Activated CD8-positive, alpha-beta T cell treated with anti-CD3 and anti-CD28 coated beads for 36 hours (primary cell): ENCODE results near the gene MPL. TPM values are rescaled to one million over a fixed set of nuclear protein-coding genes. Genes with fewer than 3 reads are reported as not detected.

Source experiments
- ATAC-seq: fragments of 200-7000 bp; cut with Tn5 transposase; one replicate; pipeline ENCODE4 v1.10.0; 2021; ENCODE audit warnings: mild to moderate bottlenecking, moderate library complexity
- CTCF ChIA-PET: fragments of 350-600 bp; sonication (Branson Sonifier 250); formaldehyde crosslinking; loops from one replicate; lab custom pipeline; 2021; ENCODE audit warnings: antibody characterized with exemption; lab: Charles Lee
- POLR2A ChIA-PET: fragments of 350-600 bp; sonication (Branson Sonifier 250); formaldehyde crosslinking; loops from one replicate; lab custom pipeline; 2021; ENCODE audit warnings: antibody characterized with exemption; lab: Charles Lee
- DNase-seq: peaks from one replicate; pipeline ENCODE4 v3.0.0-alpha.2; 2020
- H3K27ac Mint-ChIP-seq: one replicate; pipeline ENCODE4 v1.8.0; 2021; ENCODE audit warnings: mild to moderate bottlenecking, mixed read lengths
- H3K27me3 Mint-ChIP-seq: one replicate; pipeline ENCODE4 v1.8.0; 2021; ENCODE audit warnings: mixed read lengths
- H3K36me3 Mint-ChIP-seq: one replicate; pipeline ENCODE4 v1.8.0; 2021; ENCODE audit warnings: low read depth, mixed read lengths
- H3K4me1 Mint-ChIP-seq: one replicate; pipeline ENCODE4 v1.8.0; 2021; ENCODE audit warnings: low read depth, mixed read lengths
- H3K4me3 Mint-ChIP-seq: one replicate; pipeline ENCODE4 v1.8.0; 2021; ENCODE audit warnings: mild to moderate bottlenecking, moderate library complexity, mixed read lengths
- H3K9me3 Mint-ChIP-seq: one replicate; pipeline ENCODE4 v1.8.0; 2021; ENCODE audit warnings: mixed read lengths
- CTCF ChIP-seq: fragments of 200-600 bp; IDR thresholded peaks from one replicate; pipeline ENCODE4 v1.8.0; 2022; ENCODE audit warnings: antibody characterized with exemption, mild to moderate bottlenecking
- intact Hi-C: fragments of 100-400 bp; cut with micrococcal nuclease; formaldehyde crosslinking; loops from one replicate; pipeline ENCODE4 v1.10.0; 2022
- total RNA-seq, 2 experiments: library from RNA; stranded (reverse); gene quantifications; one replicate each; pipeline ENCODE4 v1.2.3, GENCODE V29; 2021

MPL gene
- total RNA-seq, 2 experiments from 2014 or later = not detected

DNA sequence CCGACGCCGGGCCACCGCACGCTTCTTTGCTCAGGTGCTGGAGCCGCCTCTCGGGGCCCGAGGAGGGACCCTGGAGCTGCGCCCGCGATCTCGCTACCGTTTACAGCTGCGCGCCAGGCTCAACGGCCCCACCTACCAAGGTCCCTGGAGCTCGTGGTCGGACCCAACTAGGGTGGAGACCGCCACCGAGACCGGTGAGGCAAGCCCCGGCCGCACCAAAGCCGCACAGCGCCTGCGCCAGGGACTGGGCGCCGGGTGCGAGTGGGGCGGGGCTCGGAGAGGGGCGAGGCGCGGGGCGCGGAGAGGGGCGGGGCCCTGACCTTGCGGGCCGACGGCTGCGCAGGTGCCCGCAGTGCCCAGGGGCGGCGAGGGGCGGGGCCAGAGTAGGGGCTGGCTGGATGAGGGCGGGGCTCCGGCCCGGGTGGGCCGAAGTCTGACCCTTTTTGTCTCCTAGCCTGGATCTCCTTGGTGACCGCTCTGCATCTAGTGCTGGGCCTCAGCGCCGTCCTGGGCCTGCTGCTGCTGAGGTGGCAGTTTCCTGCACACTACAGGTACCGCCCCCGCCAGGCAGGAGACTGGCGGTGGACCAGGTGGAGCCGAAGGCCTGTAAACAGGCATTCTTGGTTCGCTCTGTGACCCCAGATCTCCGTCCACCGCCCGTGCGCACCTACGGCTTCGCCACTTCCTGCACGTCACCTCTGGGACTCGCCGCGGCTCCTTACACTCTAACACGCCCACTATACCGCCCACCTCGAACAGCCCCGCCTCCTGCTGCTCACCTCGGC is 11.4 kb downstream of the MPL start:
- no peaks in the 10 kb centered on the region for H3K27me3 Mint-ChIP-seq
- H3K4me1 Mint-ChIP-seq = peaks cover 12% of the 10 kb centered on the region
- ATAC-seq (peak; percentile 84), DNase-seq (peak; percentile 88)
- POLR2A ChIA-PET = interaction anchor here (0.8 to 1.0 kb wide), 2 partner anchors 9 to 13 kb away, joined by 3 read pairs; no protein-coding TSS in a partner anchor
- H3K27ac Mint-ChIP-seq = peak overlapping the region; percentile 88
- peak overlapping the region; percentile 71 for H3K4me3 Mint-ChIP-seq
- intact Hi-C loops = no loop called here
- TF ChIP-seq CTCF = no peak
- CTCF ChIA-PET = no interaction called here
- no peaks in the 10 kb centered on the region for H3K9me3 Mint-ChIP-seq
- no peaks in the 10 kb centered on the region for H3K36me3 Mint-ChIP-seq

- Mint-ChIP-seq H3K4me1 (peaks cover 12% of the 10 kb centered on the region), H3K4me3 (peak overlapping the region; percentile 71), H3K27ac (peak overlapping the region; percentile 88), H3K27me3 (no peaks in the 10 kb centered on the region), H3K36me3 (no peaks in the 10 kb centered on the region), H3K9me3 (no peaks in the 10 kb centered on the region)
- POLR2A ChIA-PET = interaction anchor here (1.1 kb wide), 1 partner anchor 18 kb away, joined by 4 read pairs; the partner anchor contains the start of gene ELOVL1
- DNase-seq = no peak
- no peak for ATAC-seq
- intact Hi-C loops = no loop called here
- CTCF ChIA-PET = no interaction called here
- TF ChIP-seq CTCF = no peak
These were observed 12.1 kb downstream of the MPL start for GRCh38 chr1:43349594-43350306.

- H3K9me3 Mint-ChIP-seq = no peaks in the 10 kb centered on the region
- POLR2A ChIA-PET = no interaction called here
- intact Hi-C loops = no loop called here
- ATAC-seq (no peak), DNase-seq (no peak)
- H3K4me3 Mint-ChIP-seq = no peak overlapping the region
- H3K36me3 Mint-ChIP-seq = no peaks in the 10 kb centered on the region
- no peaks in the 10 kb centered on the region for H3K27me3 Mint-ChIP-seq
- no peak for TF ChIP-seq CTCF
- H3K4me1 Mint-ChIP-seq = peaks cover 10% of the 10 kb centered on the region
- CTCF ChIA-PET = no interaction called here
- no peak overlapping the region for H3K27ac Mint-ChIP-seq
These were observed 13.4 kb downstream of the MPL start for GRCh38 chr1:43350976-43351375.

GRCh38 chr1:43351421-43352350 is 14.1 kb downstream of the MPL start:
- CTCF ChIA-PET = no interaction called here
- POLR2A ChIA-PET = interaction anchor here (1.4 kb wide), 1 partner anchor 15 kb away, joined by 4 read pairs; no protein-coding TSS in a partner anchor
- H3K36me3 Mint-ChIP-seq = no peaks in the 10 kb centered on the region
- H3K27me3 Mint-ChIP-seq = no peaks in the 10 kb centered on the region
- no peak for TF ChIP-seq CTCF
- peak overlapping the region; percentile 37 for H3K27ac Mint-ChIP-seq
- intact Hi-C loops = no loop called here
- H3K4me1 Mint-ChIP-seq = peaks cover 10% of the 10 kb centered on the region
- H3K9me3 Mint-ChIP-seq = no peaks in the 10 kb centered on the region
- H3K4me3 Mint-ChIP-seq = no peak overlapping the region
- DNase-seq (no peak), ATAC-seq (no peak)
